ENCODE measurements around the gene GUCY2D.
A peak's percentile ranks its signal among the peaks of the same experiment; 100 is the strongest.
"Not testable (repeated sequence)": the region's sequence is repeated elsewhere in the genome, so short reads cannot be mapped to it uniquely, and the experiment has no call there.

Gene GUCY2D

DNA sequence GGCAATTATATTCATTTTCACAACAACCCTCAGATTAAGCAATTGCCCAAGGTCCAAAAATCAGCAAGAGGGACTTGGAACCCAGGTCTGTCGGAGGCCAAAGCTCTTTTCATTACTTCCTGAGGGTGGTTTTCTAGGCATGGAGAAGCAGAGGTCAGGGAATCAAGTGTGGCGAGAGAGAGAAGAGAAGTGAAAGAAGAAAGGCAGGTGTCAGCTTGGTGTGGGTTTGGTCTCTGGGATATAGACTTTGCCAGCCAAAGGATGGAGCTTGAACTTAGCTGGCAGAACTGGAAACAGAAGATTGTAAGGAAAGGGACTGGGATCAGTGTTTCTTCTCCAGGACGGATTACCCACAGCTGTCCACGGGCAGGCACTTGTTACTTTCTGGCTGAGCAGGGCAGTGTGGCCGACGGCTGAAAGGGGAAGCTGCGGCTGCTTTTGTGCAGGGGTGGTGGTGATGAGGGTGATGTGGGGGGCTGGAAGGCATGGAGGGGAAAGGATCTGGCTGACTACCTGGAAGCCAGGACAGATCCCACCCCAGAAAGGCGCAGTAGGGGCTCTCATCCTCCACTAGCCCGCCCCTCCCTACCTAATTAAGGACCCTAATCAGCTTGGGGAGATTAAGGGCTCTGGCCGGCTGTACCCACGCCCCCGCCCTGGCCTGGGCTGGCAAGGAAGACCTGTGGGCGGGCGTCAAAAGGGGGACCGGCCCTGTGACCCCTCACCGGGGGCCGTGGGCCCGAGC lies at the start of gene GUCY2D:
TSS of gene GUCY2D (plus strand) at position 640 of the 745 bp plus-strand sequence. CDS start 433 bp downstream, outside the sequence.
- intact Hi-C loops (cut with micrococcal nuclease), result no loop called here
- H3K36me3 Mint-ChIP-seq (ENCODE audit: low read depth), result no peaks in the 10 kb centered on the region
- peak within 1 kb of the TSS; percentile 76 for H3K27ac Mint-ChIP-seq
- peaks cover 28% of the 10 kb centered on the region for H3K27me3 Mint-ChIP-seq
- peaks cover 7% of the 10 kb centered on the region for H3K9me3 Mint-ChIP-seq
- peak within 1 kb of the TSS; percentile 68 for H3K4me3 Mint-ChIP-seq
- H3K4me1 Mint-ChIP-seq (ENCODE audit: low read depth), result peaks cover 49% of the 10 kb centered on the region

DNA sequence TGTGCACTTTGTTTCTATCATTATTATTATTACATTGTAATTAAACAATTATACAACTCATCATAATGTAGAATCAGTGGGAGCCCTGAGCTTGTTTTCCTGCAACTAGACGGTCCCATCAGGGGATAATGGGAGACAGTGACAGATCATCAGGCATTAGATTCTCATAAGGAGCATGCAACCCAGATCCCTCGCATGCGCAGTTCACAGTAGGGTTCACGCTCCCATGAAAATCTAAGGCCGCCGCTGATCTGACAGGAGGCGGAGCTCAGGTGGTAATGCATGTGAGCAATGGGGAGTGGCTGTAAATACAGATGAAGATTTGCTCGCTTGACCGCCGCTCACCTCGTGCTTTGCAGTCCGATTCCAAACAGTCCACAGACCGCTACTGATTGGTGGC lies 49.1 kb upstream of the GUCY2D start:
- H3K4me3 Mint-ChIP-seq; H3K27ac Mint-ChIP-seq; H3K27me3 Mint-ChIP-seq; H3K9me3 Mint-ChIP-seq; intact Hi-C loops (cut with micrococcal nuclease): not testable (repeated sequence)
- Mint-ChIP-seq H3K36me3 (ENCODE audit: low read depth) (peaks cover 22% of the 10 kb centered on the region), H3K4me1 (ENCODE audit: low read depth) (peaks cover 23% of the 10 kb centered on the region)

DNA sequence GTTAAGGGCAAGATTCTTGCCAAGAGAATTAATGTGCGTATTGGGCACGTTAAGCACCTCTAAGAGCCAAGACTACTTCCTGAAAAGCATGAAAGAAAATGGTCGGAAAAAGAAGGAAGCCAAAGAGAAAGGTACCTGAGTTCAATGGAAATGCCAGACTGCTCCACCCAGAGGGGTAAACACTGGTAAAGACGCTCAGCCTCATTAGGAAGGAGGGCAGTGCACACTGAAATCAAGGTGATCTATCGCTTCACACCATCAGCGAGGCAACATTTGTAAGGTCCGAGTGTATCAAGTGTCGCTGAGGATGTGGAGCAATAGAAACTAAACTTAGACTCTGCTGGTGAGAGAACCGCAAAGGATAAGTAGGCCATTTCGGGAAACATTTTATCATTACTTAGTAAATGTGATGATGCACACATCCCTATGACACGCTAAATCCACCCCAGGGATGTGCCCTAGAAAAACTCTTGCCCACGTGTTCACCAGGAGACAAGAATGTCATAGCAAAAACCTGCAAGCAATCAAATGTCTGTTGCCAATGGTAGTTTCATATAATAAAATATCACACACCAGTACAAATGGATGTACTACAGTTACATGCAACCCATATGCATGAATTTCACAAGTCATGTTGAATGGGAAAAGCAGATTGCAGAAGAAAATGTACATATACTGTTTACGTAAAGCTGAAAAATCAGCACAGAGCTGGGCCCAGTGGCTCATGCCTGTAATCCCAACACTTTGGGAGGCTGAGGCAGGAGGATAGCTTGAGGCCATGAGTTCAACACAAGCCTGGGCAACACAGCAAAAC lies 46.8 kb upstream of the GUCY2D start:
- intact Hi-C loops (cut with micrococcal nuclease), result no loop called here
- H3K27me3 Mint-ChIP-seq, result no peaks in the 10 kb centered on the region
- no peak overlapping the region for H3K4me3 Mint-ChIP-seq
- no peaks in the 10 kb centered on the region for H3K36me3 Mint-ChIP-seq (ENCODE audit: low read depth)
- peaks cover 29% of the 10 kb centered on the region for H3K4me1 Mint-ChIP-seq (ENCODE audit: low read depth)
- H3K27ac Mint-ChIP-seq, result no peak overlapping the region
- H3K9me3 Mint-ChIP-seq, result no peaks in the 10 kb centered on the region

DNA sequence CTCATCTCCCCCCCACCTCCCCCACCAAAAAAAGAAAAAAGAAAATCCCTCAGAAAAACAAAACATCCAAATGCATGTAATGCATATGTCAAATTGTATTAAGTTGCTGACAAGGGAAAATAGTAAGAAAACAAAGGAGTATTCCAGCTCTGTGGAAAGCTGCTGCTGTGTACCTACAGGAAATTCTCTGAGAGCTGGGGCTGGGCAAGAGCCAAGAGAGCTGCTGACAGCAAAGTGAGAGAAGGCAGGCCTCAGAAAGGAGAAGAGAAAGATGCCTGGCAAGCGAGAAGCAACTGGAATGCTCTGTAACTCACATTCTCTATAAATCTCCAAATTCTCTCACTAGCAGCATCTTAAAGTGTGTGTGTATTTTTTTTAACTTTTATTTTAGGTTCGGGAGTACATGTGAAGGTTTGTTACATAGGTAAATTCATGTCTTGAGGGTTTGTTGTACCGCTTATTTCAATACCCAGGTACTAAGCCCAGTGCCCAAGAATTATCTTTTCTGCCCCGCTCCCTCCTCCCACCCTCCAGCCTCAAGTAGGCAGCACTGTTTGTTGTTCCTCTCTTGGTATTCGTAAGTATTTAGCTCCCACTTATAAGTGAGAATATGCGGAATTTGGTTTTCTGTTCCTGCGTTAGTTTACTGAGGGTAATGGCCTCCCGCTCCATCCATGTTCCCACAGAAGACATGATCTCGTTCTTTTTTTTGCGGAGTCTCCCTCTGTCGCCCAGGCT lies 46.0 kb upstream of the GUCY2D start:
- no peaks in the 10 kb centered on the region for H3K36me3 Mint-ChIP-seq (ENCODE audit: low read depth)
- peaks cover 27% of the 10 kb centered on the region for H3K4me1 Mint-ChIP-seq (ENCODE audit: low read depth)
- H3K4me3 Mint-ChIP-seq, result no peak overlapping the region
- no peaks in the 10 kb centered on the region for H3K9me3 Mint-ChIP-seq
- no peaks in the 10 kb centered on the region for H3K27me3 Mint-ChIP-seq
- peak overlapping the region; percentile 52 for H3K27ac Mint-ChIP-seq
- intact Hi-C loops (cut with micrococcal nuclease), result no loop called here

DNA sequence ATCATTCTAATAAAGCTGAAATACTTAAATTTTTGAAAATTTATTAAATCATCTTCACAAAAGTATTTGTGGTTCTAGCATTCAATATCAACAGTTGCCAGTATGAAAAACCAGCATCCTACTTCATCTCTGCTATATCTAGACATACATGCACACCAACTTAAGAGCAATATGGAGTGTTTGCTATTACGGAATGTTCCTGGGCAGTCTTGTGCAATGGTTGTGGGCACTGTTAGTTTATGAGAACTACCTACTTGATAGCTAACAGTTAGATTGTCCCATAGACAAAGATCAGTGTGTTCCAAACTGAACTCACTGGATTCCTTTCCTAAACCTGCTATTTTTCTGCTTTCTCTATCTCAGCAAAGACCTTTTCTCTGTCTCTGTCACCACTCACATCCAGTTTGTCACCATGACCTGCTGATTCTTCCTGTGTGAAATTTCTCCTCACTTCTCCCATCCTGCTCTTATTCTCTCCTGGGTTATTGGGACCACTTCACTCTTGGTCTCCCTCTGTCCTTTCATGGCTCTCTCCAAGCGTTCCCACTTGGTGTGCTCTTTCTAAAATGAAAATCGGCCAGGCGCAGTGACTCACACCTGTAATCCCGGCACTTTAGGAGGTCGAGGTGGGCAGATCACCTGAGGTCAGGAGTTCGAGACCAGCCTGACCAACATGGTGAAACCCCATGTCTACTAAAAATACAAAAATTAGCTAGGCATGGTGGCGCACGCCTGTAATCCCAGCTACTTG lies 42.7 kb upstream of the GUCY2D start:
- H3K4me3 Mint-ChIP-seq, result no peak overlapping the region
- no peak overlapping the region for H3K27ac Mint-ChIP-seq
- intact Hi-C loops (cut with micrococcal nuclease), result no loop called here
- no peaks in the 10 kb centered on the region for H3K27me3 Mint-ChIP-seq
- peaks cover 24% of the 10 kb centered on the region for H3K4me1 Mint-ChIP-seq (ENCODE audit: low read depth)
- H3K9me3 Mint-ChIP-seq, result no peaks in the 10 kb centered on the region
- H3K36me3 Mint-ChIP-seq (ENCODE audit: low read depth), result no peaks in the 10 kb centered on the region

DNA sequence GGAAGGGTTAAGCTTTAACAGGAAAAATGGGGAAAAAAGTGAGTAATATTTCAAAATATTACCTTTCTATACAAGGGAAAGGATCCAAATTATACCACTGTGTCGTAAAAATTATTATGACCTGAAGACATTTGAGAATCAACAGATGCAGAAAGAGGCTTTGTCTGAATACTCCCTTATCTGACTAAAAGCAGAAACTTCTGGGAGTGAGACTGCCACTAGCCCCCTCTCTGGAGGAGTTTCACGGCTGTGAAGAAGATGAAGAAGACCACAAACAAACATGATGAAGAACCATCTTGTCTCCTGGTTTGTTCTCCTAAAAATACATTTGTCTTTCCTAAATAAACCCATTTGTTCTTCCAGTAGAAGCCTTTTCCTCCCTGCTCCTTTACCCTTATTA lies 41.0 kb upstream of the GUCY2D start:
- peaks cover 12% of the 10 kb centered on the region for H3K4me1 Mint-ChIP-seq (ENCODE audit: low read depth)
- no peaks in the 10 kb centered on the region for H3K36me3 Mint-ChIP-seq (ENCODE audit: low read depth)
- no peak overlapping the region for H3K4me3 Mint-ChIP-seq
- intact Hi-C loops (cut with micrococcal nuclease), result no loop called here
- no peaks in the 10 kb centered on the region for H3K9me3 Mint-ChIP-seq
- H3K27me3 Mint-ChIP-seq, result no peaks in the 10 kb centered on the region
- H3K27ac Mint-ChIP-seq, result no peak overlapping the region

DNA sequence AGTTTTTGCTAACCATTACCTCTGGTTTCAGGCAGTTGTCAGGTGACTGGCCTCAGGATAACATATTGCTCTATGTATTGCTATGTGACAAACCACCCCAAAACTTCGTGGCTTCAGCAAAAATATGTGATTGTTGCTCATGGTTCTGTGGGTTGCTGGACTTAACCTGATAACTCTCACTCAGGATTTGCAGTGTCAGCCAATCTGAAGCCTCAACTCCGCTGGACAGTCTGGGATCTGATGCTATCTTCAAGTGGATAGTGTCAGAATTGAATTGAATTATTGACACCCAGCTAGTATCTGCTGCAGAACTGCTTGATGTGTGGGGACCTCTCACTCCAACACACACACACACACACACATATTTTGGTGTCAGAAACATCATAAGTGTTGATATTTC lies 34.7 kb upstream of the GUCY2D start:
- no peak overlapping the region for H3K4me3 Mint-ChIP-seq
- no peaks in the 10 kb centered on the region for H3K36me3 Mint-ChIP-seq (ENCODE audit: low read depth)
- H3K4me1 Mint-ChIP-seq (ENCODE audit: low read depth), result peaks cover 8% of the 10 kb centered on the region
- H3K27ac Mint-ChIP-seq, result no peak overlapping the region
- H3K27me3 Mint-ChIP-seq, result no peaks in the 10 kb centered on the region
- intact Hi-C loops (cut with micrococcal nuclease), result no loop called here
- H3K9me3 Mint-ChIP-seq, result no peaks in the 10 kb centered on the region

DNA sequence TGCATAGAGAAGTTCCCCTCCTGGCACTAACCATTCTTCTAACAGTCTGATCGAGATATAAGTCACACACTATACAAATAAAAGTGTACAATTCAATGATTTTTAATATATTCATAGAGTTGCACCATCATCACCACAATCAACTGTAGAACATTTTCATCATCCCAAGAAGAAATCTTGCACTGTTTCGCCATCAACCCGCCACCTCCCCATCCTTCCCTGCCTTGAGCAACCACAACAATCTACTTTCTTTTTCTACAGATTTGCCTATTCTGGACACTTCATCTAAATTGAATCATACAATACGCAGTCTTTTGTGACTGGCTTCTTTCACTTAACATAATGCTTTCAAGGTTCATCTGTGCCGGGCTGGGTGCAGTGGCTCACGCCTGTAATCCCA lies 33.0 kb upstream of the GUCY2D start:
- intact Hi-C loops (cut with micrococcal nuclease), result no loop called here
- H3K4me3 Mint-ChIP-seq, result no peak overlapping the region
- H3K36me3 Mint-ChIP-seq (ENCODE audit: low read depth), result peaks cover 2% of the 10 kb centered on the region
- peaks cover 8% of the 10 kb centered on the region for H3K4me1 Mint-ChIP-seq (ENCODE audit: low read depth)
- no peak overlapping the region for H3K27ac Mint-ChIP-seq
- H3K27me3 Mint-ChIP-seq, result no peaks in the 10 kb centered on the region
- H3K9me3 Mint-ChIP-seq, result peaks cover 6% of the 10 kb centered on the region

DNA sequence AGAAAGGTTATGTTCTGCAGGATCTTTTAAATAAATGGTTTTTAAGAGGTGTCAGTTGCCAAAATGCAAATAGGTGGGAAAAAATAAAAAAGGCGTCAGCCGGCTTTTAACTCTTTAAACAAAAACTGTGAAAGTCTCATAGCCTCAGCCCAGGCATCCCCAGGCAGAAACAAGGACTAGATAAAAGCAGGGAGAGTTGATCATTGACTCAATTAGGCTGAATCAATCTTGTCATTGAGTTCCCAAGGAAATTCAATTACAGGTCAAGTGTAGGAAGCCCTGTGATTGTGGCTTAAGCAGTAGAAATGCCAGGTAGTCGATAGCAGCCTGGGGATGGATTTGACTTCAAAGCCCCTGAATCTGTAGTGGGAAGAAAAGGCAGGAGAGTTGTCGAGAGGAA lies 30.8 kb upstream of the GUCY2D start:
- Mint-ChIP-seq H3K36me3 (ENCODE audit: low read depth) (peaks cover 10% of the 10 kb centered on the region), H3K9me3 (peaks cover 25% of the 10 kb centered on the region), H3K27me3 (no peaks in the 10 kb centered on the region), H3K4me3 (no peak overlapping the region), H3K27ac (no peak overlapping the region), H3K4me1 (ENCODE audit: low read depth) (peaks cover 7% of the 10 kb centered on the region)
- intact Hi-C loops (cut with micrococcal nuclease), result no loop called here

DNA sequence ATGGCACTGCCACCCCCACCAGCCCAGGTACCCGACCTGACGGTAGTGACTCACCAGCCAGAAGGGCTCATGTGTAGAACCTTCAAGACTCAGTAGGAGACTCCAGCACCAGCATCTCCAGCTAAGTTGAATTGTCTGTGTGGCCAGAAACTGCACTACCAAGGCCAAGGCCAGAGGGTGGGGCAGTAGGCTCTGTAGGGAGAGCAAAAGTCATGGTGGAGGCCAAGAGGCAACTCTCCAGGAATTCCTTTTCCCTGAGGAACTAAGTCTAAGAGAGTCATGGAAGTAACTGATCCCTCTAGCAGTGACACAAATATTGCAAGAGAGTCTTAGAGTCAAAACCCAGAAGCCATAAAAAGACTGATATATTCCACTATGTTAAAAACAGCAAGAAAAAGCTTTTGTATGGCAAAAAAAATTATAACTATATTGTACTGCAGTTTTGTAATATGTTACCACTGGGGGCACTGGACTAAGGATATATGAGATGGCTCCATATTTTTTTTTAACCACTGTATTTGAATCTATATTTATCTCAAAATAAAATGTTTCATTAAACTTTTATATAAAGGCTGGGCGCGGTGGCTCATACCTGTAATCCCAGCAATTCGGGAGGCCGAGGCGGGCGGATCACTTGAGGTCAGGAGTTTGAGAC lies 30.2 kb upstream of the GUCY2D start:
- intact Hi-C loops (cut with micrococcal nuclease), result no loop called here
- peaks cover 25% of the 10 kb centered on the region for H3K9me3 Mint-ChIP-seq
- H3K4me1 Mint-ChIP-seq (ENCODE audit: low read depth), result peaks cover under 1% of the 10 kb centered on the region
- H3K4me3 Mint-ChIP-seq, result no peak overlapping the region
- no peaks in the 10 kb centered on the region for H3K27me3 Mint-ChIP-seq
- H3K27ac Mint-ChIP-seq, result no peak overlapping the region
- H3K36me3 Mint-ChIP-seq (ENCODE audit: low read depth), result peaks cover 10% of the 10 kb centered on the region

DNA sequence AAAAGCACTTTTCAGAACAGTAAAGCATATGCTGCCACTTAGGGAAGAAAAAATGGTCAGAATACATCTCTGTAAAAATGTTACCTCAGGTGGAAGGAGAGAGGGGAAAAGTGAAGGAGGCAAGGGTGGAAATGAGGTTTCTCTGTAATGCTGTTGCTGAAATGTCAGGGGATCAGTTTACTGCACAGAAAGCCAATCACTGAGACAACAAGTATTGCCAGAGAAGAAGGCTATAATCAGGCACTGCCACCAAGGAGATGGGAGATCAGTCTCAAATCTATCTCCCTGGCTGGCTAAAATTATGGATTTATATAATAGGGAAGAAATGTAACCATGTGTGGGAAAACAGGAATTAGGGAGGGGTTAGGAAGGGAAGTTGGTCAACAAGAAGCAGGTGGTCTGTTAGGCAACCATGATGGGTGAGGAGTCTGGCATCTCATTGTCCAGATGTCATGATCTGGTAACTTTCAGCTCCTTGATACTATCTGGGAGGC lies 27.7 kb upstream of the GUCY2D start:
- H3K27me3 Mint-ChIP-seq, result no peaks in the 10 kb centered on the region
- peaks cover 10% of the 10 kb centered on the region for H3K36me3 Mint-ChIP-seq (ENCODE audit: low read depth)
- intact Hi-C loops (cut with micrococcal nuclease), result no loop called here
- H3K4me1 Mint-ChIP-seq (ENCODE audit: low read depth), result no peaks in the 10 kb centered on the region
- H3K9me3 Mint-ChIP-seq, result peaks cover 25% of the 10 kb centered on the region
- no peak overlapping the region for H3K27ac Mint-ChIP-seq
- H3K4me3 Mint-ChIP-seq, result no peak overlapping the region

DNA sequence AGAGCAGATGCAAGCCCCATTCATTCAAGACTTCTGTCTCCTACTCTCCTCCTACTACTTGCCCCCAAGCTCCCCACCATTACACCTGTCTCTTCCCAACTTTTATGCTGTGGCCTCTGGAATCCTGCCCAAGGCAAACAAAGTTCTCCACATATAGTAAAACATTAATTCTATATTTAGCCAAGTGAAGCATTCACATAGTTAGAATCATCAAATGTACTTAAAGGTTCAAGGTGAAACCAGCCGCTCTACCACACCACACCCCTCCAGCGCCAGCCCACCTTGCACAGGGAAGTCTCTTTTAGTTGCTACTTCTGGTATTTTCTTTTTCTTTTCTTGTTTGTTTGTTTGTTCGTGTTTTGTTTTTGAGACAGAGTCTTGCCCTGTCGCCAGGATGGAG lies 25.4 kb upstream of the GUCY2D start:
- Mint-ChIP-seq H3K4me3 (no peak overlapping the region), H3K27ac (no peak overlapping the region), H3K36me3 (ENCODE audit: low read depth) (peaks cover 10% of the 10 kb centered on the region), H3K4me1 (ENCODE audit: low read depth) (peaks cover 6% of the 10 kb centered on the region), H3K9me3 (peaks cover 25% of the 10 kb centered on the region), H3K27me3 (no peaks in the 10 kb centered on the region)
- intact Hi-C loops (cut with micrococcal nuclease), result no loop called here

DNA sequence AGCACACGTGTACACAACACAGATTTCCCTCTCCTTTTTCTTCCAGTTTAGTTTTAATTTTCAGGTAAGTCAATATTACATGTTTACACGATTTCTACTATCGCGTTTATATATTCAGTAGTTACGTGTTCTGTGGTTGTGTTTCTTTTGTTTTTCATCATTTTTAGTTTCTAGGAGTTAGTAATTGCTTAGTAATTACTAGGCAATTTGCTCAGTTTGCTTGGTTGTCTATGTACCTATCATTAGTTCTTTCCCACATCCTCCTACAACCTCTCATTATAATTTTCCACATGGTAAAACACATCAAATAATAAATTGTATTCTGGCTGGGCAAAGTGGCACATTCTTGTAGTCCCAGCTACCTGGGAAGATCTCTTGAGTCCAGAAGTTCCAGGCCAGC lies 24.6 kb upstream of the GUCY2D start:
- Mint-ChIP-seq H3K36me3 (ENCODE audit: low read depth) (peaks cover 10% of the 10 kb centered on the region), H3K4me1 (ENCODE audit: low read depth) (peaks cover 13% of the 10 kb centered on the region), H3K27me3 (no peaks in the 10 kb centered on the region), H3K9me3 (peaks cover 25% of the 10 kb centered on the region), H3K4me3 (no peak overlapping the region), H3K27ac (no peak overlapping the region)
- intact Hi-C loops (cut with micrococcal nuclease), result no loop called here
